Epithelial cell of proximal tubule (primary cell): ENCODE data around the gene UBE2Q2. TPM values are rescaled to one million over a fixed set of nuclear protein-coding genes. Genes with fewer than 3 reads are reported as not detected.

Source experiments
- DNase-seq: peaks from one replicate; pipeline ENCODE4 v3.0.0-alpha.2; 2011; ENCODE audit warnings: low read depth
- H3K4me3 ChIP-seq: 2 replicates; pipeline ENCODE4 v1.5.1; 2011; ENCODE audit warnings: low read depth, mild to moderate bottlenecking, low read length
- CTCF ChIP-seq: conservative IDR thresholded peaks from 2 replicates; pipeline ENCODE4 v1.5.1; 2012; ENCODE audit warnings: low read depth, mild to moderate bottlenecking, low read length
- total RNA-seq: library from RNA; depleted of rRNA; stranded (reverse); fragments of >200 nt; gene quantifications from 2 replicates; pipeline ENCODE4 v1.2.3, GENCODE V29; 2015

Gene UBE2Q2
- total RNA-seq, 1 donor from 2014 or later, result 40.9 TPM

GRCh38 chr15:75830910-75831805 is 12.1 kb upstream of the UBE2Q2 start:
- H3K4me3 ChIP-seq, result no peak overlapping the region
- no peak for DNase-seq
- TF ChIP-seq CTCF, result no peak

- no peak for DNase-seq
- no peak for TF ChIP-seq CTCF
- no peak overlapping the region for H3K4me3 ChIP-seq
These were observed 11.5 kb upstream of the UBE2Q2 start for GRCh38 chr15:75831806-75832102.

- TF ChIP-seq CTCF, result no peak
- no peak for DNase-seq
- H3K4me3 ChIP-seq, result no peak overlapping the region
These were observed 11.1 kb upstream of the UBE2Q2 start for GRCh38 chr15:75832114-75832513.

GRCh38 chr15:75834021-75834420 is 9.2 kb upstream of the UBE2Q2 start:
- no peak for DNase-seq
- H3K4me3 ChIP-seq, result no peak overlapping the region
- no peak for TF ChIP-seq CTCF

GRCh38 chr15:75835990-75836958 is 7.0 kb upstream of the UBE2Q2 start:
- TF ChIP-seq CTCF, result no peak
- H3K4me3 ChIP-seq, result no peak overlapping the region
- DNase-seq, result no peak

- H3K4me3 ChIP-seq, result no peak overlapping the region
- DNase-seq, result no peak
- TF ChIP-seq CTCF, result no peak
These were observed 6.3 kb upstream of the UBE2Q2 start for GRCh38 chr15:75836959-75837334.
